ENCODE results near the gene NKD2. TPM values are rescaled to one million over a fixed set of nuclear protein-coding genes. Genes with fewer than 3 reads are reported as not detected.

Gene NKD2
- total RNA-seq, 1 experiment from 2014 or later, result 20.4 TPM

GRCh38 chr5:1054018-1054798 is 45.6 kb downstream of the NKD2 start:
- BruUV-seq (replicated peaks), result no TSS peak
- POLR2A ChIA-PET, result no interaction called here
- no peak overlapping the region for H3K4me3 ChIP-seq (replicated peaks in 1 of 2; ENCODE audit: low read depth in 1 of 2, low read length in 2 of 2)
- ATAC-seq (no peak), DNase-seq (ENCODE audit: low read depth, low spot score) (no peak)
- no peak overlapping the region for H3K4me2 ChIP-seq (ENCODE audit: low read length)
- TF ChIP-seq ZFX (IDR thresholded peaks at IDR 0.05), result 0 out of 2 replicates have a peak, but pooled peaks have one; percentile 14
- TF ChIP-seq ELF1 (IDR thresholded peaks at IDR 0.05; ENCODE audit: borderline replicate concordance, low read depth), result no peak
- intact Hi-C loops (cut with micrococcal nuclease), result no loop called here
- H3K79me2 ChIP-seq (ENCODE audit: insufficient read depth, low read length), result no peaks in the 10 kb centered on the region
- H3K36me3 ChIP-seq (ENCODE audit: control insufficient read depth in 1 of 2, insufficient read depth in 2 of 2, low read length in 2 of 2), result peaks cover 0 to 3% of the 10 kb centered on the region in 2 experiments; a peak in 2 of 4 replicates
- H3K4me1 ChIP-seq (ENCODE audit: control insufficient read depth in 1 of 2, insufficient read depth in 2 of 2, low read length in 2 of 2), result no peaks in the 10 kb centered on the region
- no peaks in the 10 kb centered on the region for H3K9me3 ChIP-seq (ENCODE audit: control insufficient read depth in 1 of 2, insufficient read depth in 1 of 2, low read depth in 1 of 2, low read length in 2 of 2)
- RAD21 ChIA-PET (ENCODE audit: low non-redundant PET in 1 of 2, low total read pairs in 2 of 2, uncharacterized antibody in 2 of 2, unreplicated experiment in 2 of 2), result no interaction called here
- H3K9ac ChIP-seq (ENCODE audit: low read length), result no peak overlapping the region
- no peaks in the 10 kb centered on the region for H3K9me2 ChIP-seq (ENCODE audit: insufficient read depth)
- no peaks in the 10 kb centered on the region for H4K20me1 ChIP-seq (ENCODE audit: insufficient read depth)
- CTCF ChIA-PET, result no interaction called here
- H3K27ac ChIP-seq (ENCODE audit: low read depth, low read length), result no peak overlapping the region
- H3K27me3 ChIP-seq (ENCODE audit: insufficient read depth, low read length), result no peaks in the 10 kb centered on the region
- no peak overlapping the region for H2AFZ ChIP-seq (ENCODE audit: low read depth, low read length, poor library complexity, severe bottlenecking)

DNA sequence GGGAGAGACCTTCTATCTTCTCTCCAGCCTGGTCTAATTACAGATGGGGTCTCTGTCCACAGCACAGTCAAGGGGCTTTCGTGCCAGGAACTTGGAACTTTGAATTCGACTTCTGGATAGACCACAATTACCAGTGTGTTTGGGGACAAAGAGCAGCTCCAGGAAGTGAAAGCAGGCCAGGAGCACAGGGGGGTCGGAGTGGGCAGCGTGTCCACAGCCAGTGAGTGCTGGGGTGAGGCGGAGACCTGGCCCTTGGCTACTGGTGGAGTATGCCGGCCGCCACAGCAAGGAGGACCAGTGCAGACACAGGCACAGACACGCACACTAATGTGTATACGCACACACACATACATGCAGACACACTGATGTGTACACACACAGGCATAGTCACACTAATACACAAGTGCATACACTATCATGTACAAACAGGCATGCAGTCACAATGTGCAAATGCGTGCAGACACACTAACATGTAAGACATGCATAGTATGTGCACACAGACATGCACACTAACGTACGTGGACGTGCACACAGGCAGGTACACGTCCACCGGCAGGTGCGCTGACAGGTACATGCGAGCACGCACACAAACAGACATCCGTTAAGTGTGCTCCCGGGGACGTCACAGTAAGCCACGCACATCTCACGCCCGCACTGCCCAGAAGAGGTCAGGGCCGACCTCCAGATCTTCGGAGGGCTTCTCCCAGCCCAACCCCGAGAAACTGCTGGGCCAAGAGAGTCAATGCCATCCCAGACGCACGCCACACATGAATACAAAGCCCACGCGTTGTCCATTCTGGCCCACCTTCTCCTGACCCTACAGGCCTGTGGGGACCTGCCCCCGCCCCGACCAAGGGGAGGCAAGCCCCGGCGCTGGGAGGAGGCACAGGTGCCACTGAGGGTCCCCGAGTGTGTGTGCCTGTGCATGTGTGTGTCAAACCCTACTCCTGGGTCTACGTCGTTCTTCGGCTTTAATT is 46.5 kb downstream of the NKD2 start:
- RAD21 ChIA-PET (ENCODE audit: low non-redundant PET in 1 of 2, low total read pairs in 2 of 2, uncharacterized antibody in 2 of 2, unreplicated experiment in 2 of 2), result no interaction called here
- Histone ChIP-seq H3K4me2 (ENCODE audit: low read length) (no peak overlapping the region), H3K4me3 (replicated peaks in 1 of 2; ENCODE audit: low read depth in 1 of 2, low read length in 2 of 2) (no peak overlapping the region), H4K20me1 (ENCODE audit: insufficient read depth) (no peaks in the 10 kb centered on the region), H3K4me1 (ENCODE audit: control insufficient read depth in 1 of 2, insufficient read depth in 2 of 2, low read length in 2 of 2) (no peaks in the 10 kb centered on the region), H2AFZ (ENCODE audit: low read depth, low read length, poor library complexity, severe bottlenecking) (no peak overlapping the region), H3K9me2 (ENCODE audit: insufficient read depth) (no peaks in the 10 kb centered on the region), H3K27ac (ENCODE audit: low read depth, low read length) (no peak overlapping the region), H3K9me3 (ENCODE audit: control insufficient read depth in 1 of 2, insufficient read depth in 1 of 2, low read depth in 1 of 2, low read length in 2 of 2) (no peaks in the 10 kb centered on the region), H3K36me3 (ENCODE audit: control insufficient read depth in 1 of 2, insufficient read depth in 2 of 2, low read length in 2 of 2) (peaks cover 0 to 3% of the 10 kb centered on the region in 2 experiments; a peak in 2 of 4 replicates), H3K79me2 (ENCODE audit: insufficient read depth, low read length) (no peaks in the 10 kb centered on the region), H3K9ac (ENCODE audit: low read length) (no peak overlapping the region), H3K27me3 (ENCODE audit: insufficient read depth, low read length) (no peaks in the 10 kb centered on the region)
- DNase-seq (ENCODE audit: low read depth, low spot score) (no peak), ATAC-seq (no peak)
- CTCF ChIA-PET, result no interaction called here
- BruUV-seq (replicated peaks), result no TSS peak
- intact Hi-C loops (cut with micrococcal nuclease), result no loop called here
- POLR2A ChIA-PET, result no interaction called here
- TF ChIP-seq SRF (IDR thresholded peaks at IDR 0.05; ENCODE audit: low read depth), result no peak
- TF ChIP-seq JUND (IDR thresholded peaks at IDR 0.05), result no peak
- no peak for TF ChIP-seq POLR2A (IDR thresholded peaks at IDR 0.05; ENCODE audit: borderline replicate concordance, extremely low read depth, insufficient read depth, insufficient read length)
- TF ChIP-seq ELF1 (IDR thresholded peaks at IDR 0.05; ENCODE audit: borderline replicate concordance, low read depth), result no peak
- no peak for TF ChIP-seq POLR2AphosphoS5 (IDR thresholded peaks at IDR 0.05; ENCODE audit: low read depth, low read length)
- no peak for TF ChIP-seq SIN3A (IDR thresholded peaks at IDR 0.05; ENCODE audit: low read depth)
- TF ChIP-seq REST (IDR thresholded peaks at IDR 0.05; ENCODE audit: low read depth), result no peak
- no peak for TF ChIP-seq RAD21 (IDR thresholded peaks at IDR 0.05; ENCODE audit: low read depth)
- no peak for TF ChIP-seq EGR1 (IDR thresholded peaks at IDR 0.05; ENCODE audit: low read depth)
- no peak for TF ChIP-seq CEBPB (IDR thresholded peaks at IDR 0.05; ENCODE audit: low read depth)
- no peak for TF ChIP-seq YY1 (IDR thresholded peaks at IDR 0.05; ENCODE audit: extremely low read depth, insufficient replicate concordance, low read depth, low read length)
- TF ChIP-seq, protein P1, sequence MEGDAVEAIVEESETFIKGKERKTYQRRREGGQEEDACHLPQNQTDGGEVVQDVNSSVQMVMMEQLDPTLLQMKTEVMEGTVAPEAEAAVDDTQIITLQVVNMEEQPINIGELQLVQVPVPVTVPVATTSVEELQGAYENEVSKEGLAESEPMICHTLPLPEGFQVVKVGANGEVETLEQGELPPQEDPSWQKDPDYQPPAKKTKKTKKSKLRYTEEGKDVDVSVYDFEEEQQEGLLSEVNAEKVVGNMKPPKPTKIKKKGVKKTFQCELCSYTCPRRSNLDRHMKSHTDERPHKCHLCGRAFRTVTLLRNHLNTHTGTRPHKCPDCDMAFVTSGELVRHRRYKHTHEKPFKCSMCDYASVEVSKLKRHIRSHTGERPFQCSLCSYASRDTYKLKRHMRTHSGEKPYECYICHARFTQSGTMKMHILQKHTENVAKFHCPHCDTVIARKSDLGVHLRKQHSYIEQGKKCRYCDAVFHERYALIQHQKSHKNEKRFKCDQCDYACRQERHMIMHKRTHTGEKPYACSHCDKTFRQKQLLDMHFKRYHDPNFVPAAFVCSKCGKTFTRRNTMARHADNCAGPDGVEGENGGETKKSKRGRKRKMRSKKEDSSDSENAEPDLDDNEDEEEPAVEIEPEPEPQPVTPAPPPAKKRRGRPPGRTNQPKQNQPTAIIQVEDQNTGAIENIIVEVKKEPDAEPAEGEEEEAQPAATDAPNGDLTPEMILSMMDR (IDR thresholded peaks at IDR 0.05 in 2 of 3, conservative IDR thresholded peaks at IDR 0.05 in 1 of 3; ENCODE audit: borderline replicate concordance in 1 of 3, insufficient read depth in 1 of 3, low read depth in 2 of 3, low read length in 2 of 3), result no peak

All from HCT116 (cell line).